HG02970 (cell line): ENCODE results near the gene FIBP.

Experiments used
- ATAC-seq: cut with Tn5 transposase; IDR thresholded peaks from one replicate; pipeline ENCODE4 v1.9.1; 2021; ENCODE audit warnings: mild to moderate bottlenecking, moderate library complexity, moderate number of reproducible peaks; ENCODE audit not compliant: unreplicated experiment, low FRiP score

FIBP gene

GRCh38 chr11:65871811-65872548 is 16.3 kb downstream of the FIBP start:
- no peak for ATAC-seq

- ATAC-seq, result no peak
These were observed 17.3 kb downstream of the FIBP start for GRCh38 chr11:65870706-65871681.

GRCh38 chr11:65870307-65870658 is 18.0 kb downstream of the FIBP start:
- ATAC-seq, result no peak

- no peak for ATAC-seq
These were observed 18.5 kb downstream of the FIBP start for GRCh38 chr11:65869643-65870306.

GRCh38 chr11:65868907-65869306 is 19.4 kb downstream of the FIBP start:
- no peak for ATAC-seq

GRCh38 chr11:65868076-65868667 is 20.1 kb downstream of the FIBP start:
- ATAC-seq, result no peak

- no peak for ATAC-seq
These were observed 20.8 kb downstream of the FIBP start for GRCh38 chr11:65867284-65868071.

GRCh38 chr11:65866509-65867283 is 21.6 kb downstream of the FIBP start:
- ATAC-seq, result no peak

- ATAC-seq, result no peak
These were observed 22.6 kb downstream of the FIBP start for GRCh38 chr11:65865550-65866172.

GRCh38 chr11:65864706-65865471 is 23.4 kb downstream of the FIBP start:
- ATAC-seq, result no peak

- ATAC-seq, result no peak
These were observed 24.2 kb downstream of the FIBP start for GRCh38 chr11:65863889-65864705.

- ATAC-seq, result no peak
These were observed 25.1 kb downstream of the FIBP start for GRCh38 chr11:65862941-65863888.

- no peak for ATAC-seq
These were observed 26.0 kb downstream of the FIBP start for GRCh38 chr11:65862191-65862735.

- no peak for ATAC-seq
These were observed 26.6 kb downstream of the FIBP start for GRCh38 chr11:65861533-65862183.

GRCh38 chr11:65861165-65861505 is 27.1 kb downstream of the FIBP start:
- no peak for ATAC-seq
